ENCODE results near the gene HESX1.
A peak's percentile ranks its signal among the peaks of the same experiment; 100 is the strongest.

The HESX1 gene

GRCh38 chr3:57179580-57180410 is 20.0 kb downstream of the HESX1 start:
- Mint-ChIP-seq H3K36me3 (ENCODE audit: low read depth) (no peaks in the 10 kb centered on the region), H3K27ac (no peak overlapping the region), H3K4me1 (ENCODE audit: low read depth) (no peaks in the 10 kb centered on the region), H3K9me3 (no peaks in the 10 kb centered on the region), H3K4me3 (no peak overlapping the region), H3K27me3 (no peaks in the 10 kb centered on the region)

DNA sequence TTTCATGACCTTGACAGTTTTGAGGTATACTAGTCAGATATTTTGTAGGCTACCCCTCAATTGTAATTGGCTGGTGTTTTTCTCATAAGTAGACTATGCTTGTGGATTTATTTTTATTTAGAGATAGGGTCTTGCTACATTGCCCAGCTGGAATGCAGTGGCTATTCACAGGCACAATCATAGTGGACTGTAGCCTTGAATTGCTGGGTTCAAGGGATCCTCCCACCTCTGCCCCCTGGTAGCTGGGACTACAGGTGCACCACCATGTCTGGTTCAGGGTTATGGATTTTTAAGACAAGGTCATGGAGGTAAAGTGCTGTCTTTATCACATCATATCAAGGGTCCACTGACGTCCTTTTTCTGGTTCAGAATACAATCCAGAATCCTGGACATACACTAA is 23.7 kb downstream of the HESX1 start:
- Mint-ChIP-seq H3K4me3 (no peak overlapping the region), H3K9me3 (no peaks in the 10 kb centered on the region), H3K36me3 (ENCODE audit: low read depth) (no peaks in the 10 kb centered on the region), H3K27ac (no peak overlapping the region), H3K4me1 (ENCODE audit: low read depth) (no peaks in the 10 kb centered on the region), H3K27me3 (peaks cover 2% of the 10 kb centered on the region)

DNA sequence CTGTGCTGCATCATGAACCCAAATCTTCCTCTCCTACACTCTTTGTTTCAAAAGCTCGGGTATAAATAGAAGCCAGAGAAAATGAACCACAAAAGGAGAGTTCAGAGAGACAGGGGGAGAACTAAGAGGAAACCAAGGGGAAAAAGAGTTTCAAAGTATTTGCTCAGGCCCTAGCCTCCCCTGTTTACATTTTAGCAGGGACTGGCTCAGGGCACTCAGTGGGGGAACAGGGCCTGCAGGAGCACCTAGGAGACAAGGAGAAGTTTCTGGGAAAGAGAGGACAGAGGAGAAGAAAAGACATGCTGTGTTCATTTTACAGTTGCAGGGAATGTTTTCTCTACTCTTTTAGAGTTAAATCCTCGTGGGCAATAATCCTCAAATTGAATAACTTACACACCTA is 26.1 kb downstream of the HESX1 start:
- H3K4me3 Mint-ChIP-seq: no peak overlapping the region
- no peaks in the 10 kb centered on the region for H3K36me3 Mint-ChIP-seq (ENCODE audit: low read depth)
- H3K27ac Mint-ChIP-seq: no peak overlapping the region
- H3K9me3 Mint-ChIP-seq: no peaks in the 10 kb centered on the region
- H3K4me1 Mint-ChIP-seq (ENCODE audit: low read depth): peaks cover 6% of the 10 kb centered on the region
- peaks cover 20% of the 10 kb centered on the region for H3K27me3 Mint-ChIP-seq

DNA sequence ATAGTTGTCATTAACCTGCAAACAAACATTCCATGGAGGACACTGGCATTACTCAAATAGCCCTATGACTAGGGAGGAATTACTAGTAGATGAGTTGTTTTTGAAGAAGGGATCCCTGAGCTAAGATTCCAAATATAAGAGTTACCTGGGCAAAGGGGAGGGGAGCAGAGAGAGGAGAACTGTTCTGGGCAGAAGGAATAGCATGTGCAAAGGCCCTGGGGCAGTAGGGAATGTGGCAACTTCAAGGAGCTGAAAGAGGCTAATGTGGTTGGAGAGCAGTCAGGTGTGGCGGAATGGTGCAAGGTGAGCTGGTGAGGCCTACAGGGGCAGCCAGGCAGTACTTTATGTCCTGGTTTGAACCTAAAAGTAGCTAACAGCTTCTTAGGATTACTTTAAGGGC is 28.8 kb downstream of the HESX1 start:
- H3K4me3 Mint-ChIP-seq: no peak overlapping the region
- peaks cover 6% of the 10 kb centered on the region for H3K4me1 Mint-ChIP-seq (ENCODE audit: low read depth)
- H3K9me3 Mint-ChIP-seq: no peaks in the 10 kb centered on the region
- no peaks in the 10 kb centered on the region for H3K36me3 Mint-ChIP-seq (ENCODE audit: low read depth)
- H3K27ac Mint-ChIP-seq: no peak overlapping the region
- peaks cover 47% of the 10 kb centered on the region for H3K27me3 Mint-ChIP-seq

- Mint-ChIP-seq H3K9me3 (no peaks in the 10 kb centered on the region), H3K36me3 (ENCODE audit: low read depth) (no peaks in the 10 kb centered on the region), H3K4me3 (peak overlapping the region; percentile 68), H3K27ac (no peak overlapping the region), H3K27me3 (peaks cover 54% of the 10 kb centered on the region), H3K4me1 (ENCODE audit: low read depth) (peaks cover 9% of the 10 kb centered on the region)
These were observed 29.7 kb downstream of the HESX1 start for GRCh38 chr3:57169872-57170623.

GRCh38 chr3:57169108-57169507 is 30.7 kb downstream of the HESX1 start:
- no peaks in the 10 kb centered on the region for H3K36me3 Mint-ChIP-seq (ENCODE audit: low read depth)
- peak overlapping the region; percentile 68 for H3K4me3 Mint-ChIP-seq
- H3K4me1 Mint-ChIP-seq (ENCODE audit: low read depth): peaks cover 13% of the 10 kb centered on the region
- no peaks in the 10 kb centered on the region for H3K9me3 Mint-ChIP-seq
- no peak overlapping the region for H3K27ac Mint-ChIP-seq
- H3K27me3 Mint-ChIP-seq: peaks cover 58% of the 10 kb centered on the region

- Mint-ChIP-seq H3K27me3 (peaks cover 67% of the 10 kb centered on the region), H3K27ac (no peak overlapping the region), H3K4me1 (ENCODE audit: low read depth) (peaks cover 18% of the 10 kb centered on the region), H3K36me3 (ENCODE audit: low read depth) (no peaks in the 10 kb centered on the region), H3K4me3 (no peak overlapping the region), H3K9me3 (no peaks in the 10 kb centered on the region)
These were observed 31.6 kb downstream of the HESX1 start for GRCh38 chr3:57168151-57168550.

GRCh38 chr3:57166660-57167059 is 33.1 kb downstream of the HESX1 start:
- Mint-ChIP-seq H3K4me3 (no peak overlapping the region), H3K36me3 (ENCODE audit: low read depth) (no peaks in the 10 kb centered on the region), H3K4me1 (ENCODE audit: low read depth) (peaks cover 18% of the 10 kb centered on the region), H3K27me3 (peaks cover 81% of the 10 kb centered on the region), H3K9me3 (no peaks in the 10 kb centered on the region), H3K27ac (no peak overlapping the region)

- Mint-ChIP-seq H3K36me3 (ENCODE audit: low read depth) (no peaks in the 10 kb centered on the region), H3K4me1 (ENCODE audit: low read depth) (peaks cover 18% of the 10 kb centered on the region), H3K27ac (no peak overlapping the region), H3K4me3 (peak overlapping the region; percentile 70), H3K9me3 (no peaks in the 10 kb centered on the region), H3K27me3 (peaks cover 83% of the 10 kb centered on the region)
These were observed 34.1 kb downstream of the HESX1 start for GRCh38 chr3:57165641-57166040.

- Mint-ChIP-seq H3K27me3 (peaks cover 84% of the 10 kb centered on the region), H3K4me3 (peak within 1 kb of the TSS; percentile 83), H3K9me3 (no peaks in the 10 kb centered on the region), H3K27ac (no peak within 1 kb of the TSS), H3K36me3 (ENCODE audit: low read depth) (no peaks in the 10 kb centered on the region), H3K4me1 (ENCODE audit: low read depth) (peaks cover 12% of the 10 kb centered on the region)
These were observed 34.9 kb downstream of the HESX1 start, which contains the start of gene IL17RD for GRCh38 chr3:57164657-57165573. TSS of gene IL17RD (minus strand) at chr3:57165353. CDS start at chr3:57165286, 67 bp downstream.

- Mint-ChIP-seq H3K4me3 (peak overlapping the region; percentile 83), H3K9me3 (no peaks in the 10 kb centered on the region), H3K27me3 (peaks cover 84% of the 10 kb centered on the region), H3K4me1 (ENCODE audit: low read depth) (peaks cover 15% of the 10 kb centered on the region), H3K27ac (no peak overlapping the region), H3K36me3 (ENCODE audit: low read depth) (no peaks in the 10 kb centered on the region)
These were observed 35.5 kb downstream of the HESX1 start for GRCh38 chr3:57164217-57164656.

GRCh38 chr3:57163751-57164150 is 36.0 kb downstream of the HESX1 start:
- Mint-ChIP-seq H3K4me3 (peak overlapping the region; percentile 83), H3K27me3 (peaks cover 84% of the 10 kb centered on the region), H3K9me3 (no peaks in the 10 kb centered on the region), H3K4me1 (ENCODE audit: low read depth) (peaks cover 20% of the 10 kb centered on the region), H3K36me3 (ENCODE audit: low read depth) (no peaks in the 10 kb centered on the region), H3K27ac (no peak overlapping the region)

GRCh38 chr3:57161915-57162314 is 37.9 kb downstream of the HESX1 start:
- Mint-ChIP-seq H3K36me3 (ENCODE audit: low read depth) (no peaks in the 10 kb centered on the region), H3K9me3 (no peaks in the 10 kb centered on the region), H3K27ac (no peak overlapping the region), H3K4me3 (no peak overlapping the region), H3K27me3 (peaks cover 76% of the 10 kb centered on the region), H3K4me1 (ENCODE audit: low read depth) (peaks cover 23% of the 10 kb centered on the region)

- H3K4me1 Mint-ChIP-seq (ENCODE audit: low read depth): peaks cover 23% of the 10 kb centered on the region
- no peaks in the 10 kb centered on the region for H3K9me3 Mint-ChIP-seq
- H3K27ac Mint-ChIP-seq: no peak overlapping the region
- H3K27me3 Mint-ChIP-seq: peaks cover 72% of the 10 kb centered on the region
- no peak overlapping the region for H3K4me3 Mint-ChIP-seq
- H3K36me3 Mint-ChIP-seq (ENCODE audit: low read depth): no peaks in the 10 kb centered on the region
These were observed 38.8 kb downstream of the HESX1 start for GRCh38 chr3:57160765-57161538.
